Esophagus muscularis mucosa (tissue), 3 donors: ENCODE data around the gene PTPN6.

Source experiments
- POLR2A ChIP-seq: fragments of 450-650 bp; IDR thresholded peaks from one replicate; pipeline ENCODE4 v1.6.1; 2017; ENCODE audit warnings: antibody characterized with exemption, moderate library complexity, mild to moderate bottlenecking, low read depth
- POLR2AphosphoS5 ChIP-seq, 2 donors: sonication (generic); formaldehyde crosslinking; IDR thresholded peaks; one replicate each; pipeline ENCODE4 v1.6.1; 2017; ENCODE audit warnings: antibody characterized with exemption in 2 of 2
- TF ChIP-seq, protein P1 (sequence below), 3 experiments: fragments of 200-600 bp in 2 of 3; fragments of 450-650 bp in 1 of 3; sonication (generic) in 2 of 3; IDR thresholded peaks; one replicate each; pipeline ENCODE4 v1.5.1; 2017 to 2019; ENCODE audit warnings: antibody characterized with exemption in 3 of 3, mild to moderate bottlenecking in 2 of 3, moderate library complexity in 1 of 3

DNA sequence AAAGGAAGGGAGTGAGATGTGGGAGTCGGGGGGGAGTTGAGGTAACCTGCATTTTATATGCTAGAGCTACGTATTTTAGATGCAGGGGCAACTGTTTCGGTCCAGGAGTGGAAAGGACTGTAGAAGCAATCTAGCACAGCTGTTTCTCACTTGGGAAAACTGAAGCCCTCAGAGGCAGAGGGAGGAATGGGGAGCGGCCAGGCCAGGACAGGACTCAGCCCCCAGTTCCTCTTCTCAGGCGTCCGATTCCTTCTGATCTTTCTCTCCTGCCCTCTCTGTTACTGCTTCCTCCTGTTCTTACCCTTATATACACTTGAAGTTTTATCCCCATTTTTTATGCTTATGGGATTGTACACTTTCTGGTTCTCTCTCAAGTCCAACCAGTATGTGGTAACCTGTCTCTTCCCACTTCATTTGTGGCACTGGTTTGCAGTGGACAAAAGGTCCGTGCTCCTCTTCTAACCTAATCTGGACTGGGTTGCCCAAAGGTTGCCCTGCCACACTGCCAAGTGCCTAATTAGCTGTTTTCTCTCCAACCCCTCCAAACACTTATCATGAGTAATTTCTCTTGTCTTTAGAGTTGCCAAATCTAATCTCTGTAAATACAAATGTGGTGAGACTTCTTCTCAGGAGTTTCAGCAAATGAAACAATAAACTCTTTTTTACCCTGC lies 50.9 kb downstream of the PTPN6 start:
- TF ChIP-seq, protein P1, sequence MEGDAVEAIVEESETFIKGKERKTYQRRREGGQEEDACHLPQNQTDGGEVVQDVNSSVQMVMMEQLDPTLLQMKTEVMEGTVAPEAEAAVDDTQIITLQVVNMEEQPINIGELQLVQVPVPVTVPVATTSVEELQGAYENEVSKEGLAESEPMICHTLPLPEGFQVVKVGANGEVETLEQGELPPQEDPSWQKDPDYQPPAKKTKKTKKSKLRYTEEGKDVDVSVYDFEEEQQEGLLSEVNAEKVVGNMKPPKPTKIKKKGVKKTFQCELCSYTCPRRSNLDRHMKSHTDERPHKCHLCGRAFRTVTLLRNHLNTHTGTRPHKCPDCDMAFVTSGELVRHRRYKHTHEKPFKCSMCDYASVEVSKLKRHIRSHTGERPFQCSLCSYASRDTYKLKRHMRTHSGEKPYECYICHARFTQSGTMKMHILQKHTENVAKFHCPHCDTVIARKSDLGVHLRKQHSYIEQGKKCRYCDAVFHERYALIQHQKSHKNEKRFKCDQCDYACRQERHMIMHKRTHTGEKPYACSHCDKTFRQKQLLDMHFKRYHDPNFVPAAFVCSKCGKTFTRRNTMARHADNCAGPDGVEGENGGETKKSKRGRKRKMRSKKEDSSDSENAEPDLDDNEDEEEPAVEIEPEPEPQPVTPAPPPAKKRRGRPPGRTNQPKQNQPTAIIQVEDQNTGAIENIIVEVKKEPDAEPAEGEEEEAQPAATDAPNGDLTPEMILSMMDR (IDR thresholded peaks at IDR 0.05): no peak
- TF ChIP-seq POLR2A: no peak
- TF ChIP-seq POLR2AphosphoS5 (IDR thresholded peaks at IDR 0.05): no peak
